HepG2 (cell line): ENCODE data around the gene EFCAB8. TPM values are rescaled to one million over a fixed set of nuclear protein-coding genes. Genes with fewer than 3 reads are reported as not detected.

Source experiments
- BORCS8-MEF2B ChIP-seq: sonication (generic); formaldehyde crosslinking; IDR thresholded peaks from 2 replicates; pipeline ENCODE4 v1.8.0; 2022; ENCODE audit warnings: mild to moderate bottlenecking, missing genetic modification reagents
- GMEB1 ChIP-seq: sonication (generic); formaldehyde crosslinking; IDR thresholded peaks from 2 replicates; pipeline ENCODE4 v1.5.1; 2020; ENCODE audit warnings: missing genetic modification reagents, mild to moderate bottlenecking, borderline replicate concordance
- KIAA2018 ChIP-seq: sonication (generic); formaldehyde crosslinking; IDR thresholded peaks from 2 replicates; pipeline ENCODE4 v1.5.0; 2020; ENCODE audit warnings: mild to moderate bottlenecking, missing genetic modification reagents, borderline replicate concordance
- NFRKB ChIP-seq: fragments of 450-650 bp; IDR thresholded peaks from 2 replicates; pipeline ENCODE4 v1.6.1; 2017
- NR3C1 ChIP-seq: sonication (generic); formaldehyde crosslinking; IDR thresholded peaks from 2 replicates; pipeline ENCODE4 v1.4.0; 2020; ENCODE audit warnings: missing genetic modification reagents
- RORA ChIP-seq: sonication (generic); formaldehyde crosslinking; IDR thresholded peaks from 2 replicates; pipeline ENCODE4 v1.5.0; 2020; ENCODE audit warnings: mild to moderate bottlenecking, missing genetic modification reagents, moderate library complexity
- ZFX ChIP-seq: sonication (generic); formaldehyde crosslinking; IDR thresholded peaks from 2 replicates; pipeline ENCODE4 v1.4.0; 2020; ENCODE audit warnings: mild to moderate bottlenecking, low read depth, missing genetic modification reagents, moderate library complexity
- ZNF317 ChIP-seq: sonication (generic); formaldehyde crosslinking; IDR thresholded peaks from 2 replicates; pipeline ENCODE4 v1.5.0; 2020; ENCODE audit warnings: mild to moderate bottlenecking, missing genetic modification reagents
- ZNF33A ChIP-seq: sonication (generic); formaldehyde crosslinking; IDR thresholded peaks from 2 replicates; pipeline ENCODE4 v1.5.1; 2020; ENCODE audit warnings: missing genetic modification reagents, mild to moderate bottlenecking, moderate library complexity, borderline replicate concordance
- ZNF441 ChIP-seq: sonication (generic); formaldehyde crosslinking; IDR thresholded peaks from 2 replicates; pipeline ENCODE4 v1.7.0; 2021; ENCODE audit warnings: missing genetic modification reagents, borderline replicate concordance
- ZNF558 ChIP-seq: sonication (generic); formaldehyde crosslinking; IDR thresholded peaks from 2 replicates; pipeline ENCODE4 v1.9.0; 2022; ENCODE audit warnings: mild to moderate bottlenecking, missing genetic modification reagents, borderline replicate concordance
- polyA plus RNA-seq, 8 experiments: library from polyadenylated mRNA; depleted of rRNA in 3 of 8; stranded (reverse) in 7 of 8; unstranded in 1 of 8; fragments of >200 nt; fragmentation: Illumina TruSeq in 4 of 8; extraction: Trizol in 4 of 8; gene quantifications; 2 replicates each; pipeline versions ENCODE4 v1.2.1 to v1.2.3, GENCODE V29; 2011 to 2016; ENCODE audit warnings: low read depth in 4 of 8, missing spikeins in 1 of 8, mixed read lengths in 1 of 8; ENCODE audit not compliant: insufficient read depth in 1 of 8
- total RNA-seq, 5 experiments: library from RNA; depleted of rRNA; stranded (reverse); fragments of >200 nt; fragmentation: Illumina TruSeq; extraction: Trizol; gene quantifications; 2 replicates each; pipeline ENCODE4 v1.2.3, GENCODE V29; 2016; ENCODE audit warnings: low read depth in 1 of 5

Gene EFCAB8
- total and polyA plus RNA-seq, 2 of the 13 experiments (the other 11 are each of a cell fraction or from before 2014, with no cell fraction given): 0.15 to 0.22 TPM

- TF ChIP-seq KIAA2018 (CRISPR knock-in tag) (no peak), NFRKB (no peak), NR3C1 (CRISPR knock-in tag) (no peak), ZNF441 (CRISPR knock-in tag) (no peak), GMEB1 (no peak), RORA (CRISPR knock-in tag) (no peak), ZNF317 (CRISPR knock-in tag) (no peak), ZNF558 (no peak), ZNF33A (CRISPR knock-in tag) (no peak), ZFX (CRISPR knock-in tag) (peak; percentile 24; the same call in 1 of the 2 replicates), BORCS8-MEF2B (CRISPR knock-in tag) (peak; percentile 61; the same call in 1 of the 2 replicates)
- TF ChIP-seq, all 625 proteins: peak for 105
These were observed 44.0 kb downstream of the EFCAB8 start (continued) for GRCh38 chr20:32902456-32903420.
